GM23338 (cell line): ENCODE data around the gene PDE4D.

Source experiments
- CREB1 ChIP-seq: fragments of 250-450 bp; sonication (Bioruptor Pico); IDR thresholded peaks from 2 replicates; pipeline ENCODE4 v1.5.0; 2020; ENCODE audit warnings: low read depth, mild to moderate bottlenecking, moderate library complexity
- CTCF ChIP-seq, 2 experiments: fragments of 200-600 bp in 1 of 2; sonication (generic) in 1 of 2; conservative IDR thresholded peaks; 2 replicates each; pipeline versions ENCODE4 v1.5.1 to v1.6.1; 2016 to 2017; ENCODE audit warnings: antibody characterized with exemption in 2 of 2, low read depth in 2 of 2, mild to moderate bottlenecking in 2 of 2, moderate library complexity in 1 of 2
- ETS1 ChIP-seq: IDR thresholded peaks from 2 replicates; pipeline ENCODE4 v1.6.1; 2016; ENCODE audit warnings: antibody characterized with exemption
- EZH2 ChIP-seq: fragments of 200-600 bp; sonication (generic); IDR thresholded peaks from one replicate; pipeline ENCODE4 v1.8.0; 2017; ENCODE audit warnings: antibody characterized with exemption, mild to moderate bottlenecking, low read depth; ENCODE audit not compliant: unreplicated experiment
- EZH2phosphoT487 ChIP-seq: fragments of 200-600 bp; sonication (generic); IDR thresholded peaks from one replicate; pipeline ENCODE4 v1.8.1; 2018; ENCODE audit warnings: antibody characterized with exemption; ENCODE audit not compliant: unreplicated experiment
- JUNB ChIP-seq: IDR thresholded peaks from one replicate; pipeline ENCODE4 v1.6.1; 2016; ENCODE audit warnings: antibody characterized with exemption; ENCODE audit not compliant: unreplicated experiment
- POLR2AphosphoS5 ChIP-seq: IDR thresholded peaks from 2 replicates; pipeline ENCODE4 v1.6.1; 2016; ENCODE audit warnings: antibody characterized with exemption, low read depth
- REST ChIP-seq: IDR thresholded peaks from one replicate; pipeline ENCODE4 v1.6.1; 2018; ENCODE audit warnings: antibody characterized with exemption; ENCODE audit not compliant: unreplicated experiment

GRCh38 chr5:59553992-59554391 lies 339.5 kb downstream of the PDE4D start:
- no peak for TF ChIP-seq CTCF (conservative IDR thresholded peaks at IDR 0.05; ENCODE audit: low read depth in 2 of 2)
- TF ChIP-seq CREB1, result no peak
- TF ChIP-seq EZH2, result no peak
- TF ChIP-seq POLR2AphosphoS5, result no peak
- TF ChIP-seq EZH2phosphoT487, result no peak
- no peak for TF ChIP-seq REST
- TF ChIP-seq ETS1, result no peak
- TF ChIP-seq JUNB, result no peak
